ENCODE measurements around the gene XPC.

DNA sequence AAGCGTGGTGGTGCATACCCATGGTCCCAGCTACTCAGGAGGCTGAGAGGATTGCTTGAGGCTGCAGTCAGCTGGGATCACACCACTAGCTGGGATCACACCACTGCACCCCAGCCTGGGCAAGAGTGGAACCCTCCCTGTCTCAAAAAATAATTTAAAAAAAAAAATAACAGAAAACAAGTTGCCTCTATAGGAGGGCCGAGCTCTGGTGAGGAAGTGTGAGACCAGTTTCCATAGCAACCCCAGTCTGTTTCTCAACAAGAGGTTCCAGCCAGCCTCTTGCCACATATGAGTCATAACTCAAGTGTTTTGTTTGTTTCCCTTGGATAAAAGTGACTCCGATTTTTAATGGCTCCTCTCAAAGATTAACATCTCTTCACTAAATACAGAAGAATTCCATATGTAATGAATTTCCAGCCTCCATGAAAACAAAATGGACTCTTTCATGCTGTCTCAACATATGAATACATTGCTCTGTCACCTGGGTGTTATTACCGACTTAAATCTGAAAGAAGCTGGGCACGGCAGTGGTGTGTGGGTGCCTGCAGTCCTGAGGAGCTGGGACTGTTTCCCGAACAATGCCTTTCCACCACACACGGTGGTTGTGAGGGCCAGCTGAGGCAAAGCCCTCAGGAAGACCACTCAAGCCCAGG lies 33.9 kb downstream of the XPC start:
- TF ChIP-seq, protein P1, sequence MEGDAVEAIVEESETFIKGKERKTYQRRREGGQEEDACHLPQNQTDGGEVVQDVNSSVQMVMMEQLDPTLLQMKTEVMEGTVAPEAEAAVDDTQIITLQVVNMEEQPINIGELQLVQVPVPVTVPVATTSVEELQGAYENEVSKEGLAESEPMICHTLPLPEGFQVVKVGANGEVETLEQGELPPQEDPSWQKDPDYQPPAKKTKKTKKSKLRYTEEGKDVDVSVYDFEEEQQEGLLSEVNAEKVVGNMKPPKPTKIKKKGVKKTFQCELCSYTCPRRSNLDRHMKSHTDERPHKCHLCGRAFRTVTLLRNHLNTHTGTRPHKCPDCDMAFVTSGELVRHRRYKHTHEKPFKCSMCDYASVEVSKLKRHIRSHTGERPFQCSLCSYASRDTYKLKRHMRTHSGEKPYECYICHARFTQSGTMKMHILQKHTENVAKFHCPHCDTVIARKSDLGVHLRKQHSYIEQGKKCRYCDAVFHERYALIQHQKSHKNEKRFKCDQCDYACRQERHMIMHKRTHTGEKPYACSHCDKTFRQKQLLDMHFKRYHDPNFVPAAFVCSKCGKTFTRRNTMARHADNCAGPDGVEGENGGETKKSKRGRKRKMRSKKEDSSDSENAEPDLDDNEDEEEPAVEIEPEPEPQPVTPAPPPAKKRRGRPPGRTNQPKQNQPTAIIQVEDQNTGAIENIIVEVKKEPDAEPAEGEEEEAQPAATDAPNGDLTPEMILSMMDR (conservative IDR thresholded peaks at IDR 0.05; ENCODE audit: low read depth, low read length), result no peak
- no peak for TF ChIP-seq EZH2 (IDR thresholded peaks at IDR 0.05; ENCODE audit: borderline replicate concordance, low read depth, low read length, poor library complexity, severe bottlenecking)
